IPS-18c (cell line): Measurements from ENCODE around the gene F8.
"Not testable (repeated sequence)": the region's sequence is repeated elsewhere in the genome, so short reads cannot be mapped to it uniquely, and the experiment has no call there.

ENCODE experiments used
- H3K4me3 ChIP-seq: 2 replicates; pipeline ENCODE4 v1.7.0; 2013; ENCODE audit warnings: low read depth, mild to moderate bottlenecking, low read length, moderate library complexity; ENCODE audit not compliant: insufficient read depth
- H3K9me3 ChIP-seq: one replicate; pipeline ENCODE4 v1.6.1; 2013; ENCODE audit warnings: mild to moderate bottlenecking, low read length, moderate library complexity; ENCODE audit not compliant: control insufficient read depth, insufficient read depth

The F8 gene

DNA sequence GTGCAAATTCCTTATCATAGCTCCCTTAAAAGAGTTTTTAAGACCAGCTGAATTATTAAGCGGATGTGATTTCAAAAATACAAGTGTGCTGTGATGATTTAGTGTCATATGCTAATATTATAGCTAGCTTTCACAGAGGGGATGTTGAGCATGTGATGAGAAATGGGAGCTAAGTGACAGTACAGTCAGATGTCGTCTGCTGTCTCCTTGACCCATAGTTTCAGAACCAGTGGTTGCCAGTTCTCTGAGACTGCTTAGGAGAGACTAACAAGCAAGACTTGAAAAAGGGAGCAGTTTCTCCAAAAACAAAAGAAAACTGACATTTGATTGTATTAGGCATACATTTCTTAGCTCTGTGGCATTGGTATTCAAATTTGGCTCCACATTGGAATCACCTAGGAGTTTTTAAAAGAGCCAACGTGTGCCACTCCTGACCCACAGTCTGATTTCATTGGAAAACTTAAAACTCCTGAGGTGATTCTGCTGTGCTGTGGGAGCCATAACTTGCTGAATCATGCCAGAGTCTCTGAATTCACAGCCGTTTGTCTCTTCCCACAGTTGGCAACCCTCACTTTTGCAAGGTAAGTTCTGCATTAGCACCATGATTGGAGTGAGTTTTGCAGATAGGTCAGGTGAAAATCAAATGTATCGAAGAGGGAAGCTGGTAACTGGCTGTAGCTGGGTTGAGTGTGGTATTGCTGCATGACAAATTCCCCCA lies 24.4 kb upstream of the F8 start:
- H3K4me3 ChIP-seq = no peak overlapping the region
- H3K9me3 ChIP-seq = no peaks in the 10 kb centered on the region

DNA sequence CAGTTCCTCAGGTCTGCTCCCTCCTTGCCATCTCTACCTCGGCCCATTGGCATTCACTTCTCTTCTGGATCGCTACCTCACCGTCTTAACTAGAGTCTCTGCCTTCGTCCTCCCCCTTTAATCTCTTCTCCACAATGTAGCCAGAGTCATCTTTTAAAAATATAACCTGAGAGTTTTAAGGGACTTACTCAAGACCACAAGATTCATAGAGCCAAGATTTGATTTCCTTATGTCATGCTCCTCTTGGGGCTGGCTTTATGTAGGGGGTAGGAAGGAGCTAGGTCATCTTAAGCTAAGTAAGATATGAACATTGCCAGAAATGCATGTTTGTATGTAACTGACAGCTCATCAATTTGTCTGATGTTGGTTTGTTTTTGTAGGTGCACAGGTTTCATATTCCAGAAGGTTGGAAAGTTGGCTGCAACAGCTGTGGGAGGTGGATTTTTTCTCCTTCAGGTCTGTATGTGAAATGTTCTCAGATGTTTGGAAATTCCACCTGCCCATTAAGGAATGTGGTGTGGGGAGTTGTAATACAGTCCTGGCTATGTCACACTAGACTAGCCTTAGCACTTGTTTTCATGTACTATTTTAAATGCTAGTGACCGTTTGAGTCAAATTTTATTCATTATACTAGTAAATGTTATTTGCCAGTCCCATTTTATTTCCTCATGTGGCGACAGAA lies 23.7 kb upstream of the F8 start:
- Histone ChIP-seq H3K4me3 (no peak overlapping the region), H3K9me3 (no peaks in the 10 kb centered on the region)

DNA sequence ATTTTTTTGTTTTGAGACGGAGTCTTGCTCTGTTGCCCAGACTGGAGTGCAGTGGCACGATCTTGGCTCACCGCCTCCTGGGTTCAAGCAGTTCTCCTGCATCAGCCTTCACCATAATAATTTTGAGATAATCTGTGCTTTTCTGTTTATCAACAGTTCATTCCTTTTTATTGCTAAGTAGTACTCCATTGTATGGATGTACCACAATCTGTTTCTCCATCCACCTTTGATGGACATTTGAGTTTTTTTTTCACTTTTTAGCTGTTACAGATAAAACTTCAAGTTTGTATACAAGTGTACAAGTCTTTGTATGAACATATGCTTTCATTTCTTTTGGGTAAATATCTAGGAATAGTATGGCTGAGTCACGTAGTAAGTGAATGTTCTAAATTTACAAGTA lies 13.2 kb upstream of the F8 start:
- Histone ChIP-seq H3K9me3 (no peaks in the 10 kb centered on the region), H3K4me3 (no peak overlapping the region)

DNA sequence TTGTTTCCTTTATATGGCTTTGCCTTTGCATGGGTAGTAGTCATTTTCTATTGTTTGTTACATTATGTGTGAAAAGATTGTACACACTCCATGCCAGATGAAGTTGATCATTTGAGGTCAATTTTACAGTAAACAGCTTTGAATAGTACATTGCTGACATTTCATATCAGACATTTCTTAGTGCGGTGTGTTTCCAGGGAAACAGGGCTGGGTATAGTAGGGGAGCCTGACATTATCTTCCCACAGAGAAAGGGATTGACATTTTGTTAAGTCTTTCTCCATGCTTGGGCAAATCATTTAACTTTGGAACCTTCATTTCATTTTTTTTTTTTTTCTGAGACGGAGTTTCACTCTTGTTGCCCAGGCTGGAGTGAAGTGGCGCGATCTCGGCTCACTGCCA lies 9.1 kb upstream of the F8 start:
- no peak overlapping the region for H3K4me3 ChIP-seq
- H3K9me3 ChIP-seq = no peaks in the 10 kb centered on the region

DNA sequence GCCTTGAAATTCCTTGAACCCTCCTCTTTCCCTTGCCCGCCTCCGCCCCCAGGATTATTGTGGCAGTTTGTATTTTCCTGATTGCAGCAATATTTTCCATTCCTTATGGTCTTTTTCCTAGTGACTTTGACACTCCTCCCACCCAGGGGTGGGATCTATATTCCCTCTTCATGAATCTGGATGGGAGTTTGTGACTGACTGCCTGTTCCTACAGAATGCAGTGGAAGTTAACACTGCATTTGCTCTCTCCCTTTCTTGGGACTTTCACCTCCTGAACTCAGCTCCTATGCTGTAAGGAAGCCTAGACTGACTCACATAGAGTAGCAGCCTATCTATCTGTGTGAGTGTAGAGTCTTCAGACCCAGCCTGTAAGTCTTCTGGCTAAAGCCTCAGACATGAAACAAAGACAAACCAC lies 6.4 kb upstream of the F8 start:
- Histone ChIP-seq H3K4me3 (no peak overlapping the region), H3K9me3 (no peaks in the 10 kb centered on the region)

DNA sequence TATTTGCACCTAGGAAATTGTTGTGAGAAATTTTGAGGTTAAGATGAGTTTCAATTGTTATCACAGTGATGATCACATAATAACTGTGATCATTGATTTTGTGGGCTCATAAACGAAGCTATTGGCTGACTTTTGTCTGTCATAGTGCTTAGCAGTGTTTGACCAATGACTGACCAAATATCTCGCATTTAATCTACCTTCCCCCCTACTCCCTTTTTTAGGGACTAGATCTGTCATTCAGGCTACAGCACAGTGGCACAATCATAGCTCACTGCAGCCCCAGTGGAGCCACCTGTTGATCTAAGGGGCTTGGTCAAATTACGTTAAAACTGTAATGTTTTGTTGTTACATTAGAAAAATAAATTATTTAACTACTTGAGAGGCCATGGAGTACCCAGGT lies 5.6 kb upstream of the F8 start:
- no peak overlapping the region for H3K4me3 ChIP-seq
- no peaks in the 10 kb centered on the region for H3K9me3 ChIP-seq

DNA sequence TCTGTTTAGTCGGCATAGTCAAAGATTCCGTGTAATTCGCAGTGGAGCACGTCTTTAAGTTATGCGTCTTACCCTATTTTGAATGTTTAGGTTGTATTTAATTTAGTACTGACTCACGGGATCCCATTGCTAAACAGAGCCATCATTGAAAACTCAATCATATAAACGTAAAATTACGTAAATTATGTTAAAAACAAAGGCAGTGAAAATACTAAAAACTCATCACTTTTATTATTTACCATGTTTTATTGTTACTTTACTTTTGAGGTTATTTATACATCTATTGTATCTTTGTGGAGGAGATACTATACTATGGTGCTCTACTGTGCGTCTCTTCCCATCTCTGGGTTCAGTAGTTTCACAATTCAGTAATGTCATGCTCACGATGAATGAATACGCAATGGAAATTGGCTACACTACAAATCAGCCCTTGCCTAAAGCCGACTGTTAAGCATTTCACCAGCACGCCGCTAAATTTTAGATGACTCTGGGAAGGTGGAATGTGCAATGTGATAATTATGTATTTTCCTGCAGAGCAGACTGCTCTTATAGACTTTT lies 5.1 kb upstream of the F8 start:
- H3K9me3 ChIP-seq = no peaks in the 10 kb centered on the region
- peak overlapping the region; percentile 61 for H3K4me3 ChIP-seq

DNA sequence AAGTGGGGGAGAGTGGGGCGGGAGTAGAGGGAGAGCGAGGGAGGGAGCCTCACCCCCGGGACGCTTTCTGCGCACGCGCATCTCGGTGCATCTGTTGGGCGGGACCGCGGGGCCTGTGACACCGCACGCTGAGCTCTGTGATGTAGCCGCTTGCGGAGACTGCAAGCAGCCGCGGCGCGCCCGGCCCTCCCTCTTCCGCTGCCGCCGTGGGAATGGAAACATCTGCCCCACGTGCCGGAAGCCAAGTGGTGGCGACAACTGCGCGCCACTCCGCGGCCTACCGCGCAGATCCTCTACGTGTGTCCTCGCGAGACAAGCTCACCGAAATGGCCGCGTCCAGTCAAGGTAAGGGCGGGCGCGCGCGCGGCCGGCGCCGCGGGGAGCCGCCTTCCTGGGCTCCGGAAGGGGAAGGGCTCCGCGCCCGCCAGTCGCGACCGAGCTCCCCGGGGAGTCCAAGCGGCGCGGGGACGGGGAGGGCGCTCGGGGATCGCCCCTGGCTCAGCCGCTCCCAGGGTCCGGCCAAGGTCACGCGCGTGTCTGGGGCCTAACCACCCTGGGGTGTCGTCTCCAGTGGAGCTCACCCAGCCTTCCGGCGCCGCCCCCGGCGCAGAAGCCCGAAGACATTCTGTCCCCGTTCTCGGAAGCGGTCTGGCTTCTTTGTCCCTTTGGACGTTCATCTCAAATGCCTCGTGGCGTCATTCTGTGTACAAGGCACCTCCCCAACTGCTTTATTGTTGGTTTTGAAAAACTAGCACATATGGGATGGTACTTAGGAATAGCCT lies 4.4 kb upstream of the F8 start, which contains the start of gene FUNDC2:
Gene FUNDC2, plus strand, starts transcription at position 118 of the 782 bp plus-strand sequence. Its CDS starts 95 bp downstream, at position 213.
- Histone ChIP-seq H3K9me3 (no peaks in the 10 kb centered on the region), H3K4me3 (peak within 1 kb of the TSS; percentile 61)

DNA sequence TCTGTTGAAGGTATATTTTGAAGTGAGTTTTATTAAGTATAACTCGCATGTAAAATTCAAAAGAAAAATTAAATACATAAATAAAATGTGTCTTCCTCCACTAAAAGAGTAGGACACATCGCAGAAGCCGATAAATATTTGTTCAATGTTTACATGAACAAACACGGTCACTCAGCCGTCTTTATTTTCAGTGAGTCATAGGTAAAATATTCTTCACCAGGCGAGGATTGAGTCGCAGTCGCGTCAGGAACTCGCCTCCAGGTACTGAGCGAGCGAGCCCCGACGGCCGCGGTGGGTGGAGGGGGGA lies 3.9 kb upstream of the F8 start:
- H3K9me3 ChIP-seq = no peaks in the 10 kb centered on the region
- H3K4me3 ChIP-seq = peak overlapping the region; percentile 36; the same call in 1 of the 2 replicates

DNA sequence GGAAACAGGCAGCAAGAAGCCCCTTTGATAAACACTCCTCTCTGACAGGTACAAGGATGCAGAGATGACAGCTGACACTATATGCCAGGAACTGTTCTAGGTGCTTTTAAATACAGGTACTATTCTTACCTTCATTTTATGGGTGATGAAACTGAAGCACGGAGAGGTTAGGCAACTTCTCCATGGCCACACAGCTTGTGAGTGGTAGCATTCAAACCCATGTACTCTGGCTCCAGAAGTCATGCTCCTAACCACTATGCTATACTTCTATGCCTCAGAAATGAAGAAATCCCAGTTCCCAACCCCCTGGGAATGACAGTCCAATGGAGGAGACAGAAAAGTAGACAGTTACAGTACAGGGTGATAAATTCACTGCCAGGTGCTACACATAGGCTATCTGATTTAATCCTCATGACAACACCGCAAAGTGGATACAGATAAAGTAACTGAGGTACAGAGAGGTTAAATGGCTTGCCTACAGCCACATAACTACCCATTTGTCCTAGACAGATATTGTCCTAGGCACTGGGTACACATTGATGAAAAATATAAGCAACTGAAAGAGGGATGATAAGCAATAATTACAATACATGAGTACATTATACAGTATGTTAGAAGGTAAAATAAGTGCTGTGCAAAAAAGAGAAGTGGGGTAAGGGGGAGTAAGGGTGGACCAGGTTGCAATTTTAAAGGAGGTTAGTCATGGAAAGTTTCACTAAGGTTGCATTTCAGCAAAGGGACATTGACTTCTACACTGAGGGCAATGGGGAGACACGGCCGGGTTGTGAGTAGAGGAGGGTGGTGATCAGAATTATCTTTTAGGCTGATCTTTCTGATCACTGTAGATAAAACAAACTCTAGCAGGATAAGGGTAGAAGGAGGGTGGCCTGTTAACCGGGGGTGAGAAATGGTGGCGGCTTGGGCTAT lies 1.6 kb upstream of the F8 start:
- Histone ChIP-seq H3K4me3 (no peak overlapping the region), H3K9me3 (no peaks in the 10 kb centered on the region)

DNA sequence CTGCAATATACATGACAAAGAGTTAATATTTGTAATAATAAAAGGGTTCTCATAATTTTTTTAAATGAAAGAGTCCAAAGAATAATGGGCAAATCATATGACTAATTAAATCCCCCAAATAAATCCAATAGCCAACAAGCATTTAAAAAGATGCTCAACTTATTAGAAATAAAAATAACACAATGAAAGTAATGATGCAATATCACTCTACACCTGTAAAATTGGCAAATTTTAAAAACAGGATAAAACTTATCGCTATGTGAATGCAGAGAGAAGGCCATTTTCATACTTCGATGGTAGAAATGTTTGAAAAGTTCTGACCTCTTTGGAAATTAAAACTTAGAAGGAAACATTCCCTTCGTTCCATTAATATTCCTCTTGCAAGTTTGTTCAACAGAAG lies 1.9 kb downstream of the F8 start:
- Histone ChIP-seq H3K9me3 (no peaks in the 10 kb centered on the region), H3K4me3 (no peak overlapping the region)

DNA sequence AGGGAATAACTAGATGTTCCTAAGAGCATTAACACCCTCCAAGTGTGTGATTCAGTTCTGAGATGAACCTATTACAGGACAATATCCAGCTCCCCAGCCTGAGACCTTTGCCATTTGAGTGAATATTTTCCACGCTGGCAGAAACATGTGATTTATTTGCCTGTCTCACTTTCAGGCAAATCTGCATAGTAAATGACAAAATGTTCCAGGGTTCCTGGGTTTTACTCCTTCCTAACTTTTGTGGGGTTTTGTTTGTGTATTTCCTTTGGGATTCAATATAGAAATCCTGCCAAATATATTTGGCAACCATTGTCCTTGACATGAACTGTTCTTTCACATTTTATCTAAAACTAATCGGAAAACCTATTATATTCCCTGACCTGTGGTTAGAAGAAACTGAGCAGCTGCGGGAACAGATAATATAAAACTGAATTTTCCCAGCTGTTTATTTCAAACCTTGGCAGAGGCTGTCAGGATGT lies 12.5 kb downstream of the F8 start:
- Histone ChIP-seq H3K9me3 (no peaks in the 10 kb centered on the region), H3K4me3 (no peak overlapping the region)

DNA sequence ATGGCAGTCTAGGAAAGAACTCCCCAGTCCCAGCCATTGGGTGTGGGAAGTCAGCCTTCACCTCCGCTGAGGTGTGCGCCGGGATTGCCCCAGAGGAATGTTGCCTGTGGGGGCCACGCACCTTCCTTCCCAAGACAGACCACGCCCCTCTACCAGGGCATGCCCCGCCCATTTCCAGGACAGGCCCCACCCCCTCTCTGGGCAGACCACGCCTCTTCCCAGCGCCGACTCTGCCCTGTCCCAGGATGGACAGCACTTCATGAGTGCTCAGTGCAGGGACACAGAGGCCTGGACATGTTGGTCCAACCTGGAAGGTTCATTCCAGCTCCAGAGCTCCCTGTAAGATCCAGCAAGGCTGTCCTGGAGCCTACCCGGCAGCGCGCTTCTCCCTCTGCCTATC lies 13.9 kb downstream of the F8 start:
- not testable (repeated sequence) for H3K4me3 ChIP-seq, H3K9me3 ChIP-seq

DNA sequence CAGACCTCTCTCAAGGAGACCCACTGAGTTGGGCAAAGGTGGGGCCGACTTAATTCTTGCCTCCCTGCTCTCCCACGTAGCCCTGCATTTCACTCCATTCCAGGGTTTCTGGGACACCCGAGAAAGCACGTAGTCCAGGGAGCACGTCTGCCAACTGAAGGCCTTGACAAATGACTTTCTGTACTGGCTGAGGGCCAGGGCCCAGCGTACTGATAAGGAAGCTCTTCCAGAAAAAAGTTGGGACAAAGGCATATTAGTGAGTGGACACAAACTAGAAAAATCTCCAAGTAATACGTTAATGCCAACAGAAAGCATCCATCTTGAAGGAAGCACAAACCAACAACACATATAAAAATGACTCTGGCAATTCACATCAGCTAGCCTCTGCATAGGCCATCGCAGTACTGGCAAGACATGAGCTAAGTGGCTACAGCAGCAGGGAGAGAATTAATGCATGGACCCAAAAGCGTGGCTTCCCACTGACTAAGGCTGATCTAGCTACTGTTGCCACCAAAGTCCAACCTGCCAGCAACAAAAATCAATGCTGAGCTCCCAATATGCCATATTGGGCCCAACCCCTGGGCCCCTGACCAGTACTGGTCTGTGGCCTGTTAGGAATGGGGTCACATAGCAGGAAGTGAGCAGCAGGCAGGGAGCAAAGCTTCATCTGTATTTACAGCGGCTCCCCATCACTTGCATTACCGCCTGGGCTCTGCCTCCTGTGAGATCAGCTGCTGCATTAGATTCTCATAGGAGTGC lies 15.4 kb downstream of the F8 start:
- H3K9me3 ChIP-seq, H3K4me3 ChIP-seq: not testable (repeated sequence)

DNA sequence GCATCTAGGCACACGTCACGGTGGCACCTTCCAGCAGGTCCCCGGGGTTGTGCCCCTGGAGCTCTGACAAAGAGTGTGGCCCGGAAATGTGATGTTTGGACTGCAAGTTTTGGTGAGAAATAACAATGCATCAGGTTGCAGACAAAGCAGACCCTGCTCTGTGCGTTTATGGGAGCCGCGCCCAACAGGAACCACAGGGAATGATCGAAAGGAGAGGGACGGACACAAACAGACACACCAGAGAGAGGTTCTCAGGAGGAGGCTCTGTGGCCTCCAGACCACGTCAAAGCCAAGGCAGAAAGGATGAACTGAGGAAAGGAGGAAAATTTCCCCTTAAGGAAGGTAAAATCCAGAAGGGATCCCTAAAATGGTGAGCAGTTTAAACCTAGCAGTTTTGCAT lies 16.1 kb downstream of the F8 start:
- not testable (repeated sequence) for H3K4me3 ChIP-seq, H3K9me3 ChIP-seq

DNA sequence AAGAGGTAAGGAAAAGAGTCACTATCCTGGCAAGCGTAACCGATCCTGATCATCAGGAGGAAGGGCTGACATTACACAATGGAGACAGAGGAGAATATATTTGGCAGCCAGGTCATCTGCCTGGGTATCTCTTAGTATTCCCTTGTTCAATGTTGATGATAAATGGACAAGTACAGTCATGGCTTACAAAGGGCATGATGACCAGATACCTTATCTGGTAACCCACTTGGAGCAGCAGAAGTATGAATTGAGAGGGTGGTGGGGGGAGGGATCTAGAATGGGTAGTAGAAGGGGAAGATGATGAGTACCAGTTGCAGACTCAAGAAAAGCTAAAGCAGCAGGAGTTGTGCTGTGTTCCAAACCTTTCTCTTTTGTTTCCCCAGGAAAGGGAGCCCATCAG lies 17.3 kb downstream of the F8 start:
- no peak overlapping the region for H3K4me3 ChIP-seq

More for the DNA sequence above, 17.3 kb downstream of the F8 start:
- no peaks in the 10 kb centered on the region for H3K9me3 ChIP-seq
